ENCODE results near the gene RABGAP1L.

GRCh38 chr1:174871886-174872285 lies 712.6 kb downstream of the RABGAP1L start:
- TF ChIP-seq CTCF (IDR thresholded peaks at IDR 0.05), result no peak
- no peak for TF ChIP-seq POLR2A (IDR thresholded peaks at IDR 0.05)

All from body of pancreas (tissue), 4 donors.